ENCODE results near the gene NDUFS6. TPM values are rescaled to one million over a fixed set of nuclear protein-coding genes. Genes with fewer than 3 reads are reported as not detected.
"Not testable (repeated sequence)": the region's sequence is repeated elsewhere in the genome, so short reads cannot be mapped to it uniquely, and the experiment has no call there.

NDUFS6 gene
- total RNA-seq, 1 experiment from 2014 or later, result 134 TPM

GRCh38 chr5:1810581-1811101 lies 9.4 kb downstream of the NDUFS6 start:
- H3K9me3 ChIP-seq (replicated peaks), result no peaks in the 10 kb centered on the region
- peaks cover 99% of the 10 kb centered on the region for H3K36me3 ChIP-seq

GRCh38 chr5:1814183-1815020 lies 13.2 kb downstream of the NDUFS6 start:
- DNase-seq (ENCODE audit: low read depth in 1 of 2, low spot score in 2 of 2), result no peak
- Histone ChIP-seq H3K9me3 (replicated peaks) (no peaks in the 10 kb centered on the region), H3K27ac (no peak overlapping the region), H3K27me3 (replicated peaks) (no peaks in the 10 kb centered on the region), H3K36me3 (peaks cover 93% of the 10 kb centered on the region), H3K4me1 (replicated peaks) (no peaks in the 10 kb centered on the region), H3K4me3 (no peak overlapping the region)

More at GRCh38 chr5:1810581-1811101, 9.4 kb downstream of the NDUFS6 start:
- Histone ChIP-seq H3K4me1 (replicated peaks) (no peaks in the 10 kb centered on the region), H3K27me3 (replicated peaks) (no peaks in the 10 kb centered on the region), H3K27ac (no peak overlapping the region), H3K4me3 (no peak overlapping the region)
- no peak for DNase-seq (ENCODE audit: low read depth in 1 of 2, low spot score in 2 of 2)

DNA sequence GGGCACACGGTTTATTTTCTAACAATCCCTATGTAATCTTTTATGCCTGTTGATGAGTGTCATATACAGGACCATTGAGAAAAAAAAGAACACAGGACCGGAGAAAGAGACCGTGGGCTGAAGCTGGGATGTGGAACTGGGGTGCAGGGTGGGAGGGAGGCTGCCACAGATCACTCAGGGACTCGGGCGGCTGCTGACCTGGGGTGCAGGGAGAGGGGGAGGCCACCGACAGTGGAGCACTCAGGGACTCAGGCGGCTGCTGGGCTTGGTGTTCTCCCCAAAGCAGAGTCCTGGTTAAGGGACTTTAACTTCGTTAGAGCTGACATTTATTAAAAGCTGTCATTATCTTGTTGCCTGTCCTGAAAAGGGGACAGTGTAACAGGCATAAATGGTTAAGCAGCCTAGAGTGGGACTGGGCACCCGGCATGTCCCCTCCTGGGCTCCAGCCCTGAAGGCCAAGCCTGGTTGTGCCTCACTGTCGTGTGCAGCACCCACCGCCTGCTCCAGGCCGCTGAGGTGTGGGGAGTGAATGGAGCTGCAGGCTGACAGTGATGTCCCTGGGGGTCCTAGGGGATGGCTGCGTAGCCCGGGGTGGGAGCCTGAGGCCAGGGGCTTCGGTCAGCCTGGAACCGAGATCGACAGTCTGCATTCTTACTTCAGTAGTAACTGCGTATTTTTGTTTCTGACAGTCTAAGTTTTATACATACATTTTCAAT lies 14.0 kb downstream of the NDUFS6 start:
- Histone ChIP-seq H3K9me3 (replicated peaks) (no peaks in the 10 kb centered on the region), H3K4me1 (replicated peaks) (no peaks in the 10 kb centered on the region), H3K36me3 (peaks cover 90% of the 10 kb centered on the region), H3K27ac (no peak overlapping the region), H3K4me3 (no peak overlapping the region), H3K27me3 (replicated peaks) (no peaks in the 10 kb centered on the region)
- DNase-seq (ENCODE audit: low read depth in 1 of 2, low spot score in 2 of 2), result no peak

DNA sequence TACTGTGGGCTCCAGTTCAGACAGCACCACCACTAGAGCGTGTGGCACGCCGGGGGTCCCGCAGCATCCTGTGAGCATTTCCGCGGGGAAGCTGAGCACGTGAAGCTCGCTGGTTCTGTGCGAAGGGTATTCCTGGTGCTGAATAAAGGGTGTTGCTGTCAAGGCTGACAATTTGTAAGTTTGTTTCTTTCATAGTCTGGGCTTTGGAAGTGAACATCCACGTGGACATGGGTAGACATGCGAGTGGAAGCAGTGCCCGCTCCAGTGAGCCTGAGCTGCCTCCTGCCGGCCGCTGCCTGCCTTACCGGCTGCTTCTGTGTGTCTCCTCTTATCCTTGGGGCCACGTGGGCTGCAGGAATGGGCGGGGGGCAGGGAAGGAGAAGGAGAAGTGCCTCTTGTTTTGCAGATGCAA lies 14.7 kb downstream of the NDUFS6 start:
- no peak overlapping the region for H3K27ac ChIP-seq
- no peak for DNase-seq (ENCODE audit: low read depth in 1 of 2, low spot score in 2 of 2)
- peaks cover 90% of the 10 kb centered on the region for H3K36me3 ChIP-seq
- no peaks in the 10 kb centered on the region for H3K4me1 ChIP-seq (replicated peaks)
- no peaks in the 10 kb centered on the region for H3K27me3 ChIP-seq (replicated peaks)
- H3K4me3 ChIP-seq, result no peak overlapping the region
- H3K9me3 ChIP-seq (replicated peaks), result no peaks in the 10 kb centered on the region

DNA sequence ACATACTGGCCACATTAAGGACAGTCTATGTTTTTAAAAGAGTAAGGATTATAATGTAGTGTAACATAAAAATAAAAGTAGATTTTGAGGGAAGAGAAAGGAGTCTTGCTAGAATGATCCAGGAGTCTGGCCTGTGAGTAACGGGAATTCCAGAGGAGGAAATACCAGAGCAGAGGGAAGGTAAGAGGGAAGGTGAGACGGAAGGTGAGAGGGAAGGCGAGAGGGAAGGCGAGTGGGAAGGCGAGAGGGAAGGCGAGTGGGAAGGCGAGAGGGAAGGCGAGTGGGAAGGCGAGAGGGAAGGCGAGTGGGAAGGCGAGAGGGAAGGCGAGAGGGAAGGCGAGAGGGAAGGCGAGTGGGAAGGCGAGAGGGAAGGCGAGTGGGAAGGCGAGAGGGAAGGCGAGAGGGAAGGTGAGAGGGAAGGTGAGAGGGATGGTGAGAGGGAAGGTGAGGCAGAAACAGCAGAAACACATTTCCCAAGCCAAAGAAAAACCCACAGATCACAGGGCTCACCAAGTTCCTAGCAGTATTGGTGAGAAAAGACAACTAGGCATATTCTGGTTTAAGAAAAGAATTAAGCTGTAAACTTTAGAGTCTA lies 15.4 kb downstream of the NDUFS6 start:
- H3K4me1 ChIP-seq (replicated peaks); H3K27me3 ChIP-seq (replicated peaks); H3K9me3 ChIP-seq (replicated peaks); DNase-seq (ENCODE audit: low read depth in 1 of 2, low spot score in 2 of 2); H3K27ac ChIP-seq; H3K4me3 ChIP-seq: not testable (repeated sequence)
- peaks cover 90% of the 10 kb centered on the region for H3K36me3 ChIP-seq

DNA sequence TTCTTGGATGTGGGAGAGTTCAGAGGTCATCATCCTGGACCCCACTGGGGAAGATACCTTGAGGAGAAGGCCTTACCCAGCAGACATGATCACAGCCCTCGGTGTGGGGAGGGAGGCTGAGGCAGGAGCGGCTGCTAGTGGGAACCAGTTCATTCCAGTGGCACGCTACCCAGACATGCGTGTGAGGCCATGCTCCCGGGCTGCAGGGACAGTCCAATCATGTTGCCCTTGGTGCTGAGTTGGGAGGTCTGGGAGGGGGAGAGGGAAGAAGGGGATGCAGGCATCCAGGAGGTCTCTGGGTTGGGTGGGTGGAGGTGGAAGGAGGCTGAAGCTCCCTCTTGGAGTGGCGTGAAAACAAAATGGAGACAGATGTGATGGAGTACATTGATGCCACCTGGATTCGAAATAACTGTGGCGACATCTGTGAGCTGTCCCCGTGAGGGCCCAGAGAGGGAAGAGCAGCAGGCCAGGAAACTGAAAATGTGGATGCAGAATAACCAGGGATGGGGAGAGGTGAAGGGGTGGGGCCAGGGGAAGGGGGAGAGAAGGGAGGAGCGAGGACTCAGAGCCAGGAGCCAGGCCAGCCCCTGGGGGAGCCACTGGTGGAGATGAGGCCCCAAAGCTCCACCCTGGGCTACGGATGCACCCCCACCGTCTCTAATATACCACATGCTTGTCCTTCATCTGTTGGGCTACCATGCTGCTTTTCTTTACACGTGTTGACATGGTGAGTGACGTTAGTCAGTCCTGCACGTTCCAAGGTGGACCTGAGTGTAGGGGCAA lies 16.2 kb downstream of the NDUFS6 start:
- no peak overlapping the region for H3K27ac ChIP-seq
- no peaks in the 10 kb centered on the region for H3K9me3 ChIP-seq (replicated peaks)
- no peak overlapping the region for H3K4me3 ChIP-seq
- H3K4me1 ChIP-seq (replicated peaks), result no peaks in the 10 kb centered on the region
- no peaks in the 10 kb centered on the region for H3K27me3 ChIP-seq (replicated peaks)
- H3K36me3 ChIP-seq, result peaks cover 87% of the 10 kb centered on the region
- no peak for DNase-seq (ENCODE audit: low read depth in 1 of 2, low spot score in 2 of 2)

- no peaks in the 10 kb centered on the region for H3K27me3 ChIP-seq (replicated peaks)
Measured at GRCh38 chr5:1818784-1819183, 17.6 kb downstream of the NDUFS6 start.

DNA sequence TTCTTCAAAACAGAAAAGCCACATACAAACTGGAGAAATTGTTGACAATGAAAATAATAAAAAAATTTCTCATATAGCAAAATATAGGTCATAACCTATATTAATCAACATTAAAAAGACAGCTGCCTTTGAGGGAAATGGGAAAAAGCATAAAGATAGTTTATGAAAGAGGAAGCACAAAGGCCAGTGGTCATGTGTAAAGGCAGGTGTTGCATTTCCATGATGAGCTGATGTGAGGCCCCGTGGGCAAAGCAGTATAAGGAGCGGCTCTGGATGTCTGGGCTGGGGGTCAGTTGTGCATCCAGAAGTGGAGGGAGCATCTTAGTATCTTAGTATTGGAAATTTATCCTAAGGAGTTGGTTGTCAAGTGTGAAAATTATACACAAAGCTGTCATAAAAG lies 18.3 kb downstream of the NDUFS6 start:
- no peaks in the 10 kb centered on the region for H3K4me1 ChIP-seq (replicated peaks)
- no peak overlapping the region for H3K4me3 ChIP-seq
- H3K36me3 ChIP-seq, result peaks cover 76% of the 10 kb centered on the region
- H3K27ac ChIP-seq, result no peak overlapping the region
- no peaks in the 10 kb centered on the region for H3K27me3 ChIP-seq (replicated peaks)
- no peaks in the 10 kb centered on the region for H3K9me3 ChIP-seq (replicated peaks)
- DNase-seq (ENCODE audit: low read depth in 1 of 2, low spot score in 2 of 2), result no peak

More at GRCh38 chr5:1818784-1819183, 17.6 kb downstream of the NDUFS6 start:
- Histone ChIP-seq H3K27ac (no peak overlapping the region), H3K36me3 (peaks cover 76% of the 10 kb centered on the region), H3K9me3 (replicated peaks) (no peaks in the 10 kb centered on the region), H3K4me3 (no peak overlapping the region), H3K4me1 (replicated peaks) (no peaks in the 10 kb centered on the region)
- no peak for DNase-seq (ENCODE audit: low read depth in 1 of 2, low spot score in 2 of 2)

DNA sequence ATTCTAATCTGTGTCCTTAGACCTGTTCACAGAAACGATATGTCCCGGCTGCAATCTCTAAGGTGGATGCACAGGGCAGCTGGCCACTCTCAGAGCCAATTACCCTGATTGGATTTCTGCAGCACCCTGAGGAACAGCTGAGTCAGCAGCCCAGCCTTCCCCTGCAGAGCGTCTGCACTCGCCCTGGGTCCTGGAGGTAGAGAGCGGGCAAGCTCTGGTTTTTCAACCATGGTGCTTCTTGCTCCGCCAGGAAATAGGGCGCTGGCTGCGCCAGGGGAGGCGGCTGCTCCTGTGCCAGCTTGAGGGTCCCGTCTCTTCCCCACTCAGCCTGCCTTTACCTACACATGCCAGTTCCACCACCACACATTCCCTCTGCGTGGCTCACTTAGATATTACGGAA lies 19.2 kb downstream of the NDUFS6 start:
- H3K36me3 ChIP-seq, result peaks cover 69% of the 10 kb centered on the region

GRCh38 chr5:1820926-1821325 lies 19.7 kb downstream of the NDUFS6 start:
- H3K9me3 ChIP-seq (replicated peaks), result no peaks in the 10 kb centered on the region
- peaks cover 69% of the 10 kb centered on the region for H3K36me3 ChIP-seq
- H3K27me3 ChIP-seq (replicated peaks), result no peaks in the 10 kb centered on the region
- no peak for DNase-seq (ENCODE audit: low read depth in 1 of 2, low spot score in 2 of 2)
- no peak overlapping the region for H3K4me3 ChIP-seq
- H3K27ac ChIP-seq, result no peak overlapping the region
- no peaks in the 10 kb centered on the region for H3K4me1 ChIP-seq (replicated peaks)

More for the DNA sequence above, 19.2 kb downstream of the NDUFS6 start:
- Histone ChIP-seq H3K9me3 (replicated peaks) (no peaks in the 10 kb centered on the region), H3K27ac (no peak overlapping the region), H3K4me3 (no peak overlapping the region), H3K27me3 (replicated peaks) (no peaks in the 10 kb centered on the region), H3K4me1 (replicated peaks) (no peaks in the 10 kb centered on the region)
- DNase-seq (ENCODE audit: low read depth in 1 of 2, low spot score in 2 of 2), result no peak

- no peak for DNase-seq (ENCODE audit: low read depth in 1 of 2, low spot score in 2 of 2)
- Histone ChIP-seq H3K27ac (no peak overlapping the region), H3K27me3 (replicated peaks) (no peaks in the 10 kb centered on the region), H3K36me3 (peaks cover 64% of the 10 kb centered on the region), H3K4me3 (no peak overlapping the region), H3K9me3 (replicated peaks) (no peaks in the 10 kb centered on the region), H3K4me1 (replicated peaks) (no peaks in the 10 kb centered on the region)
Measured at GRCh38 chr5:1821862-1822261, 20.7 kb downstream of the NDUFS6 start.

DNA sequence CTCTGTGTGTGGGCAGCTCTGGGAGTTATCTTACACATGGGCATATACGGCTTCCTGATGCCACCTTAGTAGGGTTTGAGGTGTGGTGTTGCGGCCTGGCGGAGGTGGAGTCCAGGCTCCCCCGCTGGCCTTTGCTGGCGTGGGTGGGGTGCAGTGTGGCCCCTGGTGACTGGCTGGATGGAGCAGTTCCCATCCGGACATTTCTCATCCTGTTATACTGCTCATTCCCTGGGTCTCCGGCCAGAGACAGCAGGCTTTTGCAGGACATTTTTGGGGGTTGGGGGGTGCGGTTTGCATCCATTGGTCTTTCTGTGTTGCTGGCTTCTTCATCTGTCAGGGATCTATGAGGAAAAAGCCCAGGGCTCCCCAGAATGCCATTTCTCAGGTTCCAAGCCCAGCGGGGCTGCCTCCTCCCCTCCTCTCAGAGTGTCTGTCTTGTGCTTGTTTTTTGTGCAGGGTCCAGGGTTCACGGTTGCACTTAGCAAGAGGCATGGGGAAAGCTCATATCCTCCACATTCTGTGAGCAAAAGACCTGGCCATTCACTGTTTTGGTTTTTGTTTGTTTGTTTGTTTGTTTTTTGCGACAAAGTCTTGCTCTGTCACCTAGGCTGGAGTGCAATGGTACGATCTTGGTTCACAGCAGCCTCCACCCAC lies 22.3 kb downstream of the NDUFS6 start:
- no peaks in the 10 kb centered on the region for H3K9me3 ChIP-seq (replicated peaks)
- no peak overlapping the region for H3K27ac ChIP-seq
- peaks cover 49% of the 10 kb centered on the region for H3K36me3 ChIP-seq
- no peaks in the 10 kb centered on the region for H3K27me3 ChIP-seq (replicated peaks)
- no peak for DNase-seq (ENCODE audit: low read depth in 1 of 2, low spot score in 2 of 2)
- no peaks in the 10 kb centered on the region for H3K4me1 ChIP-seq (replicated peaks)
- H3K4me3 ChIP-seq, result no peak overlapping the region
